ENCODE data around the gene CCDC142. TPM values are rescaled to one million over a fixed set of nuclear protein-coding genes. Genes with fewer than 3 reads are reported as not detected.

CCDC142 gene
- total RNA-seq (2014; rRNA removed; shearing (Covaris generic)), result 15.7 and 19.0 TPM in 2 replicates

DNA sequence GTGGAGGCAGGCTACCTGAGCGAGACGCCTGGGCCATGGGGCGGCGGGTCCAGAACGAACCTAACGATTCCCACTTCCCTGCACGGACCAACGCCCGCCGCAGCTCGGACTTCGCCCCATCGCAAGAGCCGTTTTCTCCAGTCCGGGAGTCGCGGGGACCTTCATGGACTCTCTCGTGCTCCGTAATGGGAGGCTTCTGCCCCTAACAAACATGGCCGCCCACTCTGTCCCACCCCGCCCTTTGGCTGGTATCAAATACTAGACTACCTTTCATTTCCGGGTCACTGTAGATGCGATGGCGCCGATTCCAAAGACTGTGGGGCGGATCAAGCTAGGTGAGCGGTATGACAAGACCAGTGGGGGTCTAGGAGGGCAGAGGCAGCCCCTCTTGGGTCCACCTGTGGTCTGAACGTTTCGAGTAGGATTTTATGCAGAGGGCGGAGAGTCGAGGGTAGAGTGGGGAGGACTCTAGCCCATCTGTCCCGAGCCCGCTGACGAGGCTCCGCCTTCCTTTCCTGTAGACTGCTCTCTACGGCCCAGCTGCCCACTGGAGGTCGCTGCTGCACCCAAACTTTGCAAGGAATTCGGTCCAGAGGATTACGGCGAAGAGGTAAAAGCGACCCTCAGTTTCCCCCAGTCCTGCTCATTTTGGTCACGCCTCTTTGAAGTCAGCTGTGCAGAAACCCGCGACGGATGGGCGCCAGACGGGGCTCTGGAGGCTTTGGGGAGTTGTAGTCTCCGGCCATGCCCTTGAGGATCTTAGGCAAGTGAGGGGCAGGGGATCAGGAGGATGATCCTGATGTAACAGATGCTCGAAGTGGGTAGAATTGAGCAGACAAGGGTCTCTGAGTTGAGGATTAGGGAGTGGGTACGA is at the start of gene CCDC142, which contains the start of gene TTC31:
Gene CCDC142, minus strand, starts transcription at position 198 of the 874 bp plus-strand sequence. Its CDS starts 161 bp downstream, at position 37.
Gene TTC31, plus strand, starts transcription at position 281 of the 874 bp plus-strand sequence. Its CDS starts 15 bp downstream, at position 296.
- in situ Hi-C loops (cut with HindIII; ENCODE audit: low sequenced_read_pairs), result no loop called here
- DNase-seq (ENCODE audit: low spot score), result peak; percentile 97

DNA sequence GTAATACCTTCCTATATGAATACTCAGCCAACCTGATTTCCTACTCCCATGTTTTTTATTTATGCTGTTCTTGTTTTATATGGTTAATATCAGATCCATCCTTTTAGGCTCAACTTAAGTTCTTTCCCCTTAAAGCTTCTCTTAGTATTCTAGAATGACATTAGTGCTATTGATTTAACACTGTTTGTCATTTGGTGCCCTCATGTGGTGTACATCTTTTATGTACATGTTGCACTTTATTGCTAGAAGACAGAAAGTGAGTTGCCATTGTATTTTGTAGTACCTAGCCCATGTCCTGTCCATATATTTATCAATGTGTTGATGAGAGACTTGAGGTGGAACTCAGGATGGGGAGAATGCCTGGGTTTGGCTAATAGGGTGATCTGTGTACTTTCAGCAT is 49.4 kb upstream of the CCDC142 start:
- in situ Hi-C loops (cut with HindIII; ENCODE audit: low sequenced_read_pairs), result no loop called here

DNA sequence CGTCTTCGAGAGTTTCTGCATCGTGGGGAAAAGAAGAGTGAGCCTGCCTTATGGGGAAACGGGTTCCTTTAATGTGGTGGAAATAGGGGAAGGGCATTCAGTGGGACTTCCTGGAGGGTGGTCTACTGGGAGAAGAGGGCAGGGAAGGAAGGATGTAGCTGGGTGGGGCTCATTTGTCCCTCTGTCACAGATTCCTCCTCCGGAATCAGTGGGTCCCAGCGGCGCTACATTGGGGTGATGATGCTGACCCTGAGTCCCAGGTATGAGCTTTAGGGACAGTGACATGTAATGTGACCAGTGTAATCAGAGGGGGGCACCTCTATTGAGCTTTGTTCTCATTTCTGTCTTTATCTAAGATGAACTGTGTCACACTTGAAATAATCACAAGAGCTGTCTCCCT is 48.9 kb upstream of the CCDC142 start:
- in situ Hi-C loops (cut with HindIII; ENCODE audit: low sequenced_read_pairs), result no loop called here
- DNase-seq (ENCODE audit: low spot score), result no peak

More for the DNA sequence above, 49.4 kb upstream of the CCDC142 start:
- DNase-seq (ENCODE audit: low spot score), result peak; percentile 38

- DNase-seq (ENCODE audit: low spot score), result peak; percentile 32
Observed at GRCh38 chr2:74530239-74531187, 47.7 kb upstream of the CCDC142 start.

GRCh38 chr2:74529357-74530238 is 46.8 kb upstream of the CCDC142 start, which contains the start of the genes AUP1 and HTRA2:
Gene AUP1 (minus strand): TSS chr2:74529706. CDS start chr2:74529629, 77 bp downstream.
Gene HTRA2 (plus strand): TSS chr2:74529933. CDS start chr2:74530007, 74 bp downstream.
- in situ Hi-C loops (cut with HindIII; ENCODE audit: low sequenced_read_pairs), result no loop called here
- DNase-seq (ENCODE audit: low spot score), result peak; percentile 99

More at GRCh38 chr2:74530239-74531187, 47.7 kb upstream of the CCDC142 start:
- in situ Hi-C loops (cut with HindIII; ENCODE audit: low sequenced_read_pairs), result no loop called here

GRCh38 chr2:74528600-74529356 is 46.0 kb upstream of the CCDC142 start:
- in situ Hi-C loops (cut with HindIII; ENCODE audit: low sequenced_read_pairs), result no loop called here

GRCh38 chr2:74527741-74528140 is 44.9 kb upstream of the CCDC142 start:
- in situ Hi-C loops (cut with HindIII; ENCODE audit: low sequenced_read_pairs), result no loop called here
- no peak for DNase-seq (ENCODE audit: low spot score)

More at GRCh38 chr2:74528600-74529356, 46.0 kb upstream of the CCDC142 start:
- no peak for DNase-seq (ENCODE audit: low spot score)

DNA sequence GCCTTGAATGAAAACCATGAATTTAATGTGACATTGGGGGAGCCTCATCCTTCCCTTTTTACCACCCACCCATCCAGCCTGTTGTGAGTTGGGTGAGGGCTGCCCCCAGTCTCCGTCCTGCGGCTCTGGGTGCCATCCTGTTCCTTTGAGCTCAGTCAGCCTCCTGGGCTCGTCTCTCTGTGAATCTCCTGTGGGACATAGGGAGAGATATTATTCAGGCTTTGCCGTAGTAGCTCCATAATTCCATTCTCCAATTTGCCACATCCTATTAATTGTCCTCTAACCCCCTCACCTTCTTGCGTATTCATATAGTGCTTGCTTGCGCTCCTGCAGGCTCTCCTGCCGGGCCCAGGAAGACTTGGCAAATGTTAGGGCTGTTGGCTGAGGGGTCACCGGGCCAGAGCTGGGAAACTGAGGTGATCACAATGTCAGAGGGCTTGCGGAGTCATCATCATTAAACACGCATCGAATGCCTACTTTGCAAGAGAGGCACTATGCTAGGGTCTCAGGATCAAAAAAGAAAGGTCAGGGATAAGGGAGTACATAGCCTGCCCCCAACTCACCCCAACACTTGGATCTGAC is 43.9 kb upstream of the CCDC142 start:
- in situ Hi-C loops (cut with HindIII; ENCODE audit: low sequenced_read_pairs), result no loop called here
- no peak for DNase-seq (ENCODE audit: low spot score)

GRCh38 chr2:74525717-74526648 is 43.2 kb upstream of the CCDC142 start, which contains the start of gene DQX1:
Gene DQX1 (minus strand): TSS chr2:74526231. CDS start chr2:74525729, 502 bp downstream.
- peak; percentile 54 for DNase-seq (ENCODE audit: low spot score)
- in situ Hi-C loops (cut with HindIII; ENCODE audit: low sequenced_read_pairs), result no loop called here

DNA sequence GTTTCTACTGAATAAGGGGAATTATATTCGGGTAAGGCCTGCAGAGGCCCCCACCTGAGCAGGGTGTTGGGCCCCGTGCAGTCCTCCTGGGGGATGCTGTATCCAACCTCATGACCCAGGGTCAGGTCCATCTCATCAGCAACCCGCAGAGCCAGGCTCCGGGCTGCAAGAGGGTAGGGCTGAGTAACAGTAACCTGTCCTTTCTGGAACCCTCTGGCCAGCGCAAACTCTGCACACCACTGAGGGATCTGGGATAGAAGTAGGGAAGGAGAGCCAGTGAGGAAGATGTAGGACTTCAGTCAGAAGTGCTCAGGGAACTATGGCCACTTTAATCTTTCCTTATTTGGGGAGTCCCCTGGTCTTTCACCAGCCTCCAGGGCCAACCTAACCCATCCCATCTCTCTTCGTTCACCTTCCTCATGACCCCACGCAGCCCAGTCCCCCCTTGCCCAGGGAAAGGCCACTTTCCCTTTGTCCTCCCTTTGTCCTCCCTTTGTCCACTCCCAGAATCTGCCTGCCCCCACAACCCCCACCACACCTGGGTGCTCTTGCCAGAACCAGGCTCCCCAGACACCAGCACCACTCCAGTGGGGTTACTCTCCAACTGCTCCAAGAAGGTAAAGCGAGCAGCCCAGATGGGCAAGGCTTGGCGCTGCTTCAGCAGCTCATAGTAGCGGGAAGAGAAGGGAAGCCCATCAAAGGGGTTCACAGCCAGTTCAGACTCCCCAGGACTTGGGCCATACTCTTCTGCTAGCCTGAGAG is 42.3 kb upstream of the CCDC142 start:
- DNase-seq (ENCODE audit: low spot score), result no peak
- in situ Hi-C loops (cut with HindIII; ENCODE audit: low sequenced_read_pairs), result no loop called here

GRCh38 chr2:74524005-74524404 is 41.2 kb upstream of the CCDC142 start:
- DNase-seq (ENCODE audit: low spot score), result no peak
- in situ Hi-C loops (cut with HindIII; ENCODE audit: low sequenced_read_pairs), result no loop called here

DNA sequence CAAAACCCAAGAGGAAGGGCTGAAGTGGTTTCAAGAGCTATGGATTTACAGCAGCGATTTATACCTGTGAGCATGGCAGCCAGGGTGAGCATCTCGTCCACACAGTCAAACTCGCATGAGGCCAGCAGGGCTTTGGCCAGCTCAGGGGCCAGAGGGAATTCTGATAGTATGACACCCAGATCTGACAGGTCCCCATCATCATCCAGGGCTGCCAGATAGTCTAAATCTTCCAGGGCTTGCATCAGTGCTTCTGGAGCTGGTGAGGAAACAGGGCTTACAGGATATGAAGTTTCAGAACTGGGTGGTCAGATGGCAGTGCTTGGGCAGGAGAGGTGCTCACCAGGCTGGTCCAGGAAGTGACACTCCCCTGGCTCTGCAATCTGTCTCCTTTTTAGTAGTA is 39.7 kb upstream of the CCDC142 start:
- in situ Hi-C loops (cut with HindIII; ENCODE audit: low sequenced_read_pairs), result no loop called here
- DNase-seq (ENCODE audit: low spot score), result no peak

DNA sequence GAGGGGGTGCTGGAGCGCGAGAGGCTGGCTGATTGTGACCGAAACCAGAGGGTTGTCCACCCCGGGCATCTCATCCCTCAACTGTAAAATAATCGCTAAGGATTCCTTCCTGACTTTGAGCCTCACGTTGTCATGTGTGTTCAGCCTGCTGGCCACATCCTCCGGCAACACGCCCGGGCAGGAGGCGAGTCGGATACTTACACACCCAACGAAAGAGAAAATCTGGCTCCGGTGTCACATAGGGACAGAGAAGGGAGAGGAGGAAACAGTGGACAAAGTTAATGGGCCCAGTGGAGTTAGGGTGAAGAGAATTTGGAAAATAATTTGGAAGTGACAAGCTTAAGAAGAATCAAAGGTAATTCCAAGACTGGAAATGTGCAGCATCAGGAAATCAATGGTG is 33.9 kb upstream of the CCDC142 start:
- in situ Hi-C loops (cut with HindIII; ENCODE audit: low sequenced_read_pairs), result no loop called here
- no peak for DNase-seq (ENCODE audit: low spot score)

- DNase-seq (ENCODE audit: low spot score), result peak; percentile 50
Observed at GRCh38 chr2:74515981-74516633, 33.3 kb upstream of the CCDC142 start.

More at GRCh38 chr2:74515981-74516633, 33.3 kb upstream of the CCDC142 start:
- in situ Hi-C loops (cut with HindIII; ENCODE audit: low sequenced_read_pairs), result no loop called here

Measured in G401 (cell line).